Hypothalamus (tissue), 51 donors: ENCODE data around the gene DDB1.
A peak's percentile ranks its signal among the peaks of the same experiment; 100 is the strongest.

Experiments
- DNase-seq, 51 donors: peaks; one replicate each; lab custom pipeline; 2025; lab: John Stamatoyannopoulos, UW

The DDB1 gene

GRCh38 chr11:61332797-61333549 is at the start of gene DDB1, which contains the start of gene TKFC:
Gene DDB1, minus strand, starts transcription at chr11:61333105. Its CDS starts 137 bp downstream, at chr11:61332968.
Gene TKFC, plus strand, starts transcription at chr11:61333228. Its CDS starts 1,501 bp downstream, at chr11:61334729.
- peak; percentile 30 to 97 (median 90) for DNase-seq

GRCh38 chr11:61380884-61381283 is 48.0 kb upstream of the DDB1 start:
- DNase-seq, result no peak

- peak in 1 of 51 donors; percentile 5 for DNase-seq
These were observed 45.9 kb upstream of the DDB1 start for GRCh38 chr11:61378713-61379313.

- no peak for DNase-seq
These were observed 44.7 kb upstream of the DDB1 start for GRCh38 chr11:61377461-61378160.

GRCh38 chr11:61375761-61376108 is 42.8 kb upstream of the DDB1 start:
- DNase-seq, result no peak

GRCh38 chr11:61372659-61373420 is 39.9 kb upstream of the DDB1 start:
- no peak for DNase-seq

- DNase-seq, result no peak
These were observed 37.6 kb upstream of the DDB1 start for GRCh38 chr11:61370349-61371005.

GRCh38 chr11:61369372-61370348 is 36.8 kb upstream of the DDB1 start:
- DNase-seq, result peak in 2 of 51 donors; percentile 10 to 12

GRCh38 chr11:61368646-61369045 is 35.7 kb upstream of the DDB1 start:
- DNase-seq, result no peak

GRCh38 chr11:61367406-61367805 is 34.5 kb upstream of the DDB1 start:
- DNase-seq, result no peak

GRCh38 chr11:61364012-61364675 is 31.2 kb upstream of the DDB1 start:
- no peak for DNase-seq

GRCh38 chr11:61362542-61362875 is 29.6 kb upstream of the DDB1 start:
- DNase-seq, result peak in 4 of 51 donors; percentile 31 to 49 (median 38)

GRCh38 chr11:61361741-61362541 is 29.0 kb upstream of the DDB1 start, which contains the start of the genes CYB561A3 and TMEM138:
Gene CYB561A3, minus strand, starts transcription at chr11:61361882. Its CDS starts 5,169 bp downstream, at chr11:61356713.
Gene TMEM138, plus strand, starts transcription at chr11:61362374. Its CDS starts 2,017 bp downstream, at chr11:61364391.
- peak; percentile 62 to 98 (median 91) for DNase-seq

- peak in 1 of 51 donors; percentile 29 for DNase-seq
These were observed 28.4 kb upstream of the DDB1 start for GRCh38 chr11:61361237-61361740.

GRCh38 chr11:61359516-61359915 is 26.6 kb upstream of the DDB1 start:
- DNase-seq, result no peak

- DNase-seq, result no peak
These were observed 25.7 kb upstream of the DDB1 start for GRCh38 chr11:61358566-61358965.

GRCh38 chr11:61357894-61358239 is 25.0 kb upstream of the DDB1 start:
- no peak for DNase-seq
